K562 (cell line): ENCODE measurements around the gene VSIG10L2. TPM values are rescaled to one million over a fixed set of nuclear protein-coding genes. Genes with fewer than 3 reads are reported as not detected.

Experiments used
- ATAC-seq: fragments of 200-7000 bp; cut with Tn5 transposase; 3 replicates; pipeline ENCODE4 v1.9.1; 2020; ENCODE audit warnings: moderate library complexity
- BruUV-seq: library from RNA; stranded (reverse); fragments of 400-500 nt; replicated peaks from 2 replicates; lab custom pipeline; 2021; lab: Mats Ljungman, UMichigan
- CTCF ChIA-PET: fragments of 300-600 bp; formaldehyde crosslinking; extraction: SDS; loops from one replicate; lab custom pipeline; 2021; ENCODE audit warnings: low intra/inter-chr PET ratio; lab: Yijun Ruan, JAX
- POLR2A ChIA-PET: fragments of 300-600, 350-650 bp; sonication (Branson Sonifier 250); formaldehyde crosslinking; extraction: SDS; loops from one replicate; lab custom pipeline; 2021; ENCODE audit warnings: antibody characterized with exemption, inconsistent platforms; lab: Yijun Ruan, JAX
- DNase-seq, 4 experiments: peaks; one replicate each; pipeline versions ENCODE4 v3.0.0 to v3.0.0-alpha.2; 2011 to 2018; ENCODE audit warnings: low spot score in 3 of 4, mixed read lengths in 3 of 4; ENCODE audit errors: extremely low read depth in 1 of 4
- FAIRE-seq: peaks from 2 replicates; lab custom pipeline; 2011; peaks lifted over from hg19 to GRCh38; lab: Jason Lieb, UNC
- H2AFZ ChIP-seq: 2 replicates; pipeline ENCODE4 v1.6.0; 2011; ENCODE audit warnings: low read depth, low read length, control low read depth, inconsistent platforms
- H3K27ac ChIP-seq: fragments of 200-600 bp; 3 replicates; pipeline ENCODE4 v1.8.0; 2011; ENCODE audit warnings: low read depth, mild to moderate bottlenecking, control low read depth, inconsistent platforms, low read length, moderate library complexity, mixed read lengths; ENCODE audit errors: extremely low read depth
- H3K27me3 ChIP-seq, 2 experiments: fragments of 300-600 bp in 1 of 2; 2 replicates in 1 of 2; 3 replicates in 1 of 2; pipeline versions ENCODE4 v1.6.0 to v1.8.0; 2011; ENCODE audit warnings: inconsistent platforms in 2 of 2, low read length in 2 of 2, mild to moderate bottlenecking in 1 of 2, mixed read lengths in 1 of 2, moderate library complexity in 1 of 2; ENCODE audit not compliant: control insufficient read depth in 2 of 2, insufficient read depth in 2 of 2
- H3K36me3 ChIP-seq: fragments of 300-600 bp; 3 replicates; pipeline ENCODE4 v1.8.0; 2011; ENCODE audit warnings: mild to moderate bottlenecking, low read length, inconsistent platforms; ENCODE audit not compliant: control insufficient read depth, insufficient read depth
- H3K4me1 ChIP-seq, 2 experiments: fragments of 200-600 bp in 1 of 2; replicated peaks in 1 of 2; 2 replicates in 1 of 2; 3 replicates in 1 of 2; pipeline versions ENCODE4 v1.5.1 to v1.8.0; 2011; ENCODE audit warnings: inconsistent platforms in 2 of 2, low read length in 2 of 2, mild to moderate bottlenecking in 1 of 2, mixed read lengths in 1 of 2, moderate library complexity in 1 of 2; ENCODE audit not compliant: control insufficient read depth in 2 of 2, insufficient read depth in 2 of 2
- H3K4me2 ChIP-seq: 2 replicates; pipeline ENCODE4 v1.6.1; 2011; ENCODE audit warnings: low read length, control low read depth, inconsistent platforms, mixed read lengths; ENCODE audit not compliant: insufficient read depth
- H3K4me3 ChIP-seq: fragments of 200-600 bp; sonication (generic), shearing (Covaris generic); 2 replicates; pipeline ENCODE4 v1.5.1; 2016; ENCODE audit warnings: control low read depth, inconsistent platforms
- H3K79me2 ChIP-seq: fragments of 200-600 bp; 3 replicates; pipeline ENCODE4 v1.8.0; 2011; ENCODE audit warnings: low read length, inconsistent platforms; ENCODE audit not compliant: control insufficient read depth, insufficient read depth
- H3K9ac ChIP-seq, 2 experiments: 2 replicates each; pipeline versions ENCODE4 v1.6.0 to v1.6.1; 2011; ENCODE audit warnings: low read depth in 2 of 2, low read length in 2 of 2, control low read depth in 1 of 2, inconsistent platforms in 1 of 2, mild to moderate bottlenecking in 1 of 2, mixed read lengths in 1 of 2; ENCODE audit not compliant: insufficient read depth in 1 of 2
- H3K9me1 ChIP-seq: one replicate; pipeline ENCODE4 v1.6.0; 2011; ENCODE audit warnings: inconsistent platforms, mild to moderate bottlenecking, low read length, moderate library complexity; ENCODE audit not compliant: control insufficient read depth, insufficient read depth
- H3K9me3 ChIP-seq: replicated peaks from 2 replicates; pipeline ENCODE4 v1.5.1; 2011; ENCODE audit warnings: low read depth, low read length, inconsistent platforms; ENCODE audit not compliant: control insufficient read depth, insufficient read depth
- H4K20me1 ChIP-seq: replicated peaks from 2 replicates; pipeline ENCODE4 v1.6.1; 2011; ENCODE audit warnings: low read length, inconsistent platforms, mixed read lengths; ENCODE audit not compliant: control insufficient read depth, insufficient read depth
- CEBPB ChIP-seq: fragments of 450-650 bp; IDR thresholded peaks from 2 replicates; pipeline ENCODE4 v1.6.1; 2016; ENCODE audit warnings: missing genetic modification characterization, missing compliant biosample characterization
- CEBPG ChIP-seq, 3 experiments: fragments of 200-800 bp in 1 of 3; sonication (Bioruptor generic) in 1 of 3; sonication (generic) in 1 of 3; formaldehyde crosslinking in 1 of 3; IDR thresholded peaks in 2 of 3; conservative IDR thresholded peaks in 1 of 3; 2 replicates each; pipeline versions ENCODE4 v1.6.1 to v1.8.0; 2016 to 2022; ENCODE audit warnings: missing compliant biosample characterization in 2 of 3, missing genetic modification characterization in 2 of 3, mild to moderate bottlenecking in 1 of 3, missing genetic modification reagents in 1 of 3
- HDGF ChIP-seq: fragments of 450-650 bp; IDR thresholded peaks from 2 replicates; pipeline ENCODE4 v1.6.1; 2016
- JUN ChIP-seq, 2 experiments: sonication (generic) in 1 of 2; formaldehyde crosslinking in 1 of 2; IDR thresholded peaks; 2 replicates each; pipeline versions ENCODE4 v1.6.1 to v1.8.0; 2012 to 2022; ENCODE audit warnings: borderline replicate concordance in 2 of 2, mild to moderate bottlenecking in 2 of 2, improper control_type of control experiment in 1 of 2, low read depth in 1 of 2, low read length in 1 of 2, missing genetic modification reagents in 1 of 2
- RBFOX2 ChIP-seq: fragments of 200-400 bp; formaldehyde crosslinking; IDR thresholded peaks from 2 replicates; pipeline ENCODE4 v1.6.1; 2017; ENCODE audit warnings: low read depth, mild to moderate bottlenecking, low read length, moderate library complexity
- ZKSCAN3 ChIP-seq: fragments of 250-450 bp; sonication (Bioruptor Pico); IDR thresholded peaks from 2 replicates; pipeline ENCODE4 v1.4.0; 2020
- ZNF699 ChIP-seq: fragments of 250-450 bp; sonication (Bioruptor Pico); IDR thresholded peaks from 2 replicates; pipeline ENCODE4 v1.8.0; 2021; ENCODE audit warnings: mild to moderate bottlenecking, moderate library complexity; ENCODE audit not compliant: insufficient replicate concordance
- WGBS: fragments of 100-300 bp; shearing (Covaris generic); methylation state at CpG from one replicate; pipeline ENCODE4 v1.1.6; 2016; ENCODE audit warnings: low coverage, mixed read lengths; ENCODE audit not compliant: insufficient coverage; ENCODE audit errors: missing lambda C conversion rate; 5-methylcytosine and 5-hydroxymethylcytosine counted together
- in situ Hi-C: fragments of 300-500 bp; cut with MboI; formaldehyde crosslinking; loops from 4 replicates; pipeline ENCODE4 v1.15.0; 2018; ENCODE audit warnings: inconsistent platforms, mixed read lengths
- intact Hi-C: fragments of 100-400 bp; cut with micrococcal nuclease; formaldehyde crosslinking; loops from 2 replicates; pipeline ENCODE4 v1.14.2; 2022
- polyA plus RNA-seq, 8 experiments: library from polyadenylated mRNA; depleted of rRNA in 4 of 8; stranded (reverse) in 5 of 8; unstranded in 3 of 8; fragments of >200 nt; fragmentation: Nextera tagmentation in 2 of 8; fragmentation: Illumina TruSeq in 1 of 8; extraction: Ambion mirVana in 2 of 8; extraction: Trizol in 1 of 8; gene quantifications; 2 replicates each; pipeline versions ENCODE4 v1.2.1 to v1.2.3, GENCODE V29; 2011 to 2014; ENCODE audit warnings: inconsistent platforms in 1 of 8, missing spikeins in 1 of 8
- total RNA-seq, 7 experiments: library from RNA; depleted of rRNA in 6 of 7; stranded (reverse); fragments of >200 nt in 6 of 7; fragmentation: Illumina TruSeq in 2 of 7; extraction: Trizol in 2 of 7; gene quantifications; 2 replicates each; pipeline versions ENCODE4 v1.2.1 to v1.2.3, GENCODE V29; 2011 to 2021; ENCODE audit warnings: low replicate concordance in 1 of 7
- TF ChIP-seq, protein P1 (sequence below), 2 experiments: fragments of 250-450 bp in 1 of 2; fragments of 450-650 bp in 1 of 2; sonication (Bioruptor Pico) in 1 of 2; IDR thresholded peaks; 2 replicates each; pipeline versions ENCODE4 v1.6.1 to v1.8.0; 2016 to 2021; ENCODE audit warnings: mild to moderate bottlenecking in 2 of 2, moderate library complexity in 2 of 2, missing compliant biosample characterization in 1 of 2, missing genetic modification characterization in 1 of 2

Gene VSIG10L2
- total and polyA plus RNA-seq, 9 of the 15 experiments (the other 6 are each of a cell fraction or from before 2014, with no cell fraction given) = not detected

DNA sequence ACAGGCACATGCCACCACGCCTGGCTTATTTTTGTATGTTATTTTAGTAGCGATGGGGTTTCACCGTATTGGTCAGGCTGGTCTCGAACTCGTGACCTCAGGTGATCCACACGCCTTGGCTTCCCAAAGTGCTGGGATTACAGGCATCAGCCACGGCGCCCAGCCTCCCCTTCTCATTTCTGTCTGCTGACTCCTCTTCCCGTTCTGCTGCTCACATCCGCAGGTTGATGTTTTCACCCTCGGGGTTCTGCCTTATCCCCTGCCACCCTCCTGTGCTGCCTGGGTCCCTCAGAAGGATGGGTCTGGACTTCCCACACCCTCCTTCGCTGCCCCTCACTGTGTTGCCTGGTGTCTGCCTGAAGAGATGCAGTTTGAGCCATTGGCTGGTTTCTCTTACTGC, 19.2 kb upstream of the VSIG10L2 start (continued):
- TF ChIP-seq, protein P1, sequence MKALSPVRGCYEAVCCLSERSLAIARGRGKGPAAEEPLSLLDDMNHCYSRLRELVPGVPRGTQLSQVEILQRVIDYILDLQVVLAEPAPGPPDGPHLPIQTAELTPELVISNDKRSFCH (CRISPR knock-in tag; IDR thresholded peaks at IDR 0.05) = no peak
- TF ChIP-seq, protein P1 (tag; IDR thresholded peaks at IDR 0.05) = no peak
- TF ChIP-seq ZNF699 (CRISPR knock-in tag) (no peak), HDGF (no peak), ZKSCAN3 (CRISPR knock-in tag) (no peak), JUN (IDR thresholded peaks at IDR 0.05; ENCODE audit: borderline replicate concordance, low read depth, low read length) (no peak), JUN (CRISPR knock-in tag; IDR thresholded peaks at IDR 0.05; ENCODE audit: borderline replicate concordance) (no peak)

DNA sequence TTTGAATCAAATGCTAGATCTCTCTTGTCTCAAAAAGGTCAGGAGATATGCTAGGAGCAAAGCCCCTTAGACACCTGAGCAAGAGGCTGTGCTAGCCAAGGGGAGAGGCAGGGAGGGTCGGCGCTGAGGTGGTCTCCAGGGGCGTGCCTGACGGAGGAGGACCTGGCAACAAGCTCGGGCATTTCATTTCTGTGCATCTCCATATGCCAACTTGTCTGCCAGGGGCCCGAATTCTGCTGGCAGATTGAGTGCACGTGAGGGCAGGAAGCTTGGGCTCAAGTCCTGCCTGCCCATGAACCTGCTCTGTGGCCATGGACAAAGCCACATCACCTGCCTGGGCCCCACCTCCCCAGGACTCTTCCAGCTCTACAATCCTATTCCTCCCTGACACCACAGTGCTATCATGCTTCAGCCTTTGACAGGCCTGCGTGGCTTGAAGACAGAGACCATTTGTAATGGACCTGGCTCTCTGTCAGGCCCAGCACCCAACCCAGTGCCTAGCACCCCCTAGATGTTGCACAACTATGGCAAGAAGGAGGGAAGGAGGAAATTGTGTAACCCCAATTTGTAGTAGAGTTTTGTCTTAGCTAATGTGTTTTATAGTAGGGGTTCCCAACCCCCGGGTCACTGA, 16.3 kb upstream of the VSIG10L2 start:
- Histone ChIP-seq H3K4me1 (peaks cover 4 to 9% of the 10 kb centered on the region in 2 experiments; a peak in 4 of 5 replicates), H4K20me1 (no peaks in the 10 kb centered on the region), H3K27me3 (peaks cover 9 to 30% of the 10 kb centered on the region in 2 experiments; a peak in 4 of 5 replicates), H2AFZ (no peak overlapping the region), H3K27ac (no peak overlapping the region), H3K79me2 (no peaks in the 10 kb centered on the region), H3K36me3 (no peaks in the 10 kb centered on the region), H3K9me3 (no peaks in the 10 kb centered on the region), H3K4me3 (no peak overlapping the region), H3K9ac (peak overlapping the region in 1 of 2 experiments; percentile 29; a peak in 1 of 4 replicates), H3K9me1 (no peaks in the 10 kb centered on the region)
- 4% methylated on average over 9 of the region's 9 CpGs for WGBS
- POLR2A ChIA-PET = interaction anchor here (0.5 to 0.7 kb wide), 3 partner anchors 12 to 608 kb away, joined by 3 read pairs; no protein-coding TSS in a partner anchor
- DNase-seq (no peak), ATAC-seq (no peak), FAIRE-seq (no peak)
- no TSS peak for BruUV-seq
- in situ Hi-C loops = no loop called here
- CTCF ChIA-PET = no interaction called here
- intact Hi-C loops = loop anchor here (10.0 kb wide), 1 partner anchor 125 kb away; no protein-coding TSS in a partner anchor
- TF ChIP-seq CEBPB (tag) (peak; percentile 71), CEBPG (CRISPR knock-in tag; IDR thresholded peaks at IDR 0.05) (no peak), CEBPG (tag; conservative IDR thresholded peaks at IDR 0.05 in 1 of 2, IDR thresholded peaks at IDR 0.05 in 1 of 2) (0 out of 4 replicates have a peak, but pooled peaks of 1 of the 2 experiments have one; percentile 0), RBFOX2 (no peak)
- TF ChIP-seq, all 486 proteins: peak for 2
- H3K4me2 ChIP-seq = no peak overlapping the region
